Left kidney (tissue), 2 donors: ENCODE results near the gene TMCC2. TPM values are rescaled to one million over a fixed set of nuclear protein-coding genes. Genes with fewer than 3 reads are reported as not detected.
"Not testable (repeated sequence)": the region's sequence is repeated elsewhere in the genome, so short reads cannot be mapped to it uniquely, and the experiment has no call there.

Experiments used
- DNase-seq: peaks from one replicate; pipeline ENCODE4 v3.0.0-alpha.2; 2013
- polyA plus RNA-seq: library from polyadenylated mRNA; unstranded; fragments of 120-200 nt; gene quantifications from one replicate; pipeline ENCODE4 v1.2.1, GENCODE V29; 2013; ENCODE audit not compliant: insufficient read length

TMCC2 gene
- polyA plus RNA-seq, 1 donor: 6.3 TPM

DNA sequence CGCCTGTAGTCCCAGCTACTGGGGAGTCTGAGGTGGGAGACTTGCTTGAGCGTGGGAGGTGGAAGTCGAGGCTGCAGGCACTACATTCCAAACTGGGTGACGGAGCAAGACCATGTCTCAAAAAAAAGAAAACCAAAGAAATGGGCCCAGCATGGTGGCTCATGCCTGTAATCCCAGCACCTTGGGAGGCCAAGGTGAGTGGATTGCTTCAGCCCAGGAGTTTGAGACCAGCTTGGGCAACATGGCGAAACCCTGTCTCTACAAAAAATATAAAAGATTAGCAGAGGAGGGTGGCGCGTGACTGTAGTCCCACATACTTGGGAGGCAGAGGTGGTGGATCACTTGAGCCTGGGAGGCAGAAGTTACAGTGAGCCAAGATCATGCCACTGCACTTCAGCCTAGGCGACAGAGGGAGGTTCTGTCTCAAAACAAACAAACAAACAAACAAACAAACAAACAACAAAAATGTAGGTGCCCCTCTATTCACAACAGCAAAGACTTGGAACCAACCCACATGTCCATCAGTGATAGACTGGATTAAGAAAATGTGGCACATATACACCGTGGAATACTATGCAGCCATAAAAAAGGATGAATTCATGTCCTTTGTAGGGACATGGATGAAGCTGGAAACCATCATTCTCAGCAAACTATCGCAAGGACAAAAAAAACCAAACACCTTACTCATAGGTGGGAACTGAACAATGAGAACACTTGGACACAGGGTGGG lies 53.1 kb downstream of the TMCC2 start:
- not testable (repeated sequence) for DNase-seq

DNA sequence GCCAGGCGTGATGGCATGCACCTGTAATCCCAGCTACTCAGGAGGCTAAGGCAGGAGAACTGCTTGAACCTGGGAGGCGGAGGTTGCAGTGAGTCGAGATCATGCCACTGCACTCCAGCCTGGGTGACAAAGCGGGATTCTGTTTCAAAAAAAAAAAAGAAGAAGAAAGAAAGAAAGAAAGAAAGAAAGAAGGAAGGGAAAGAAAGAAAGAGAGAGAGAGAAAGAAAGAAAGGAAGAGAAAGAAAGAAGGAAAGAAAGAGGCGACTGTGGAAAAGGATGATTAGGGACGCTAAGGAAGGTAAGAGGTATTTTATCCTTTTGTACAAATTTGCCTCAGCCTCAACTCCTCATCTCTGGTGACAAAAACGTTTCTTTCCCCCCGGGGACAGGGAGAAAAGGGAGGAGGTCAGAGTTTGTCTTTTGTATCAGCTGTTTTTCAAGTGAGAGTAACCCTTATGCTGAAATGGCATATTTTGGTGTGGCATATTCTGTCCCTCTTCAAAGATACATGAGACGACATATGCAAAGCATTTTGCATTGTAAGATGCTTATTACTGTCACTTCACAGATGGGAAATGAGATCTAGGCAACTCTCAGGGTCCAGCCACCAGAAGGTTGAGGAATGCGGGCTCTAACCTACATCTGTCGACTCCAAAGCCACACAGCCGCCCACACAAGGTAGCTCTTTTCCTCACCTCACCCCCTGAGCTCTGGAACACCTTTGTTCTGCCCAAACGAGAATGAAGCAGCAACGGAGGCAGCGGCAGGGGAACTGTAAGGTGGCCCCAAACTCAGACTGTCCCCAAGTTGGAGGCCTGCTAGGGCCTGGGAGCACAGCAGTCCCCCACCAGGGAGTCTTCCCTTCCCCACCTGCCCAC lies 55.8 kb downstream of the TMCC2 start:
- DNase-seq: no peak

DNA sequence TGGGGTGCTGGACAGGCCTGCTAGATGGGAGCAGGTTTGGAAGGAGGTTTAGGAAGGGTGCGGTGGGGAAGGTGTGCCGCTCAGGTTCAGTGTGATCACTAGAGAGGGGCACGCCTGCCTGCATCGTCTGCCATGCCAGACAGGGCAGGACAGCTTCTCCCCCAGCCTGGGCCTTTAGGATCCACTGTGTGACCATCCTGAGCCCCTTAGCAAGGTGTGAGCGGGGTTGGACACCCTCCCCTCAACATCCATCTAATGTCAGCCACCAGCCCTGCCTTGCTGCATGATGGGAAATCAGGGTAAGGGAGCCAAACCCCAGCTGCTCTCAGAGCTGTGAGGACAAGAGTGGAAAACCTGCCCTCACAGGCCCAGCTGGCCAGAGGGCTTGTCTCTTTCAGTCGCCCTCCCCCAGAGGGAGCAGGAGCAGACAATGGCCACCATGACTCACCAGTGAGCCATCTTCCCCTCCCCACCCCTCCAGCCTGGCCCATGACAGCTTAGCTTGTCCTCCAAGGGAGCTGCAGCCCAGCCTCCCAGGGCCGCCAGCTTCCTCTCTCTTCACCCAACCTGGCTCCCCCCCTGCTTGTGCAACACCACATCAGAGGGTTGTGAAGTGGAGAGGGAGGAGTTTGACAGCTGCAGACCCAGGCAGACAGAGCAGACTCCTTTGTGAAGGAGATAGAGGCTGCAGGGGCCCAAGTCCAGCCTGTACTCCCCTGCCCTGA lies 56.8 kb downstream of the TMCC2 start:
- no peak for DNase-seq

DNA sequence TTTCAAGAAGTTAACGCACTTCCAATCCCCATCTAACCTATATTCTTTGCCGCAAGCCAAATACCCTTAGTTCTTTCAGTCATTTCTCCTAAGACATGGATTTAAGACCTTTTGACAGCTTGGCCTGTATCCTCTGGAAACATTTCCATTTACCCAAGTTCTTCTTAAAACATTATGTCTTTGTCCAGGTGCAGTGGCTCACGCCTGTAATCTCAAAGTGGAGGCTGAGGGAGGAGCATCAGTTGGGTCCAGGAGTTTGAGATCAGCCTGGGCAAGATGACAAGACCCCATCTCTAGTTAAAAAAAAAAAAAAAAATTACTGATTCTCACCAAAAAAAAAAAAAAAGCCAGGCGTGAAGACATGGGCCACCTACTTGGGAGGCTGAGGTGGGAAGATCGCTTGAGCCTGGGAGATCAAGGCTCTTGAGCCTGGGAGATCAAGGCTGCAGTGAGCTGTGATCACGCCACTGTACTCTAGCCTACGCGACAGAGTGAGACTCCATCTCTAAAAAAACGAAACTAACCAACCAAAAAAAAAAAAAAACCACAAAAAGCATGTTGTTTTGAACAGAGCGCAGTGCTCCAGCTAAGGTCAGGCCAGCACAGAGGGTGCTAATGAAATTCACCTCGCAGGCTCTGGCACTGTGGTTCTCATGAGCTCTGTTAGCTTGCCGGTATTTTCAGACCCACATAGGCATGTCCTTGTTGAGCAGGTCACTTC lies 57.8 kb downstream of the TMCC2 start:
- no peak for DNase-seq

DNA sequence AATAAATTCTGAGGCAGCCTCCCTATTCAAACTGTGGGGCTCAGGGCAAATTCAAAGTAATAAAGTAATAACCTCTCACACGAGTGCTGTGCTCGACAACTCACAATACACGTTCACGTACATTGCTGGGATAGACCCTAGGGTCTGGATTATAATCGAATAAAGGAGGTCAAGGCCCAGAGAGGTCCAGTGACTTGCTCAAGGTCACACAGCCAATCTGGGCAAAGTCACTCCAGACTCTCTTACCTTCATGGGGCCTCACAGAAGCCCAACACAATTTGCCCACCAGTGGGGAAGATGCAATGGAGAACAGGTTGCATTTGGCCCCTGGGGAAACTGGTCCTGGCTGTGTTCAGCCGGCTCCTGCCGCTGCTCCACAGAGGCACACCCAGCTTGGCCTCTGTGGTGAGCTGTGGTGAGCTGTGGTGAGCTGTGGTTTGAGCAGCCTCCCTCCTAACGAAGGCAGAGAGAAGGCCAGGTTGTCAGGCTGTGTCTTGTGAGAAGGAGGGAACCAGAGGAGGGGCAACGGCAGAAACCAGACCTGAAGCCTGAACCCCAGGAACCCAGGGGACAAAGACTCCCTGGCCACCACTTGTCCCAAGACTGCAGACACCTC lies 58.7 kb downstream of the TMCC2 start:
- DNase-seq: no peak

DNA sequence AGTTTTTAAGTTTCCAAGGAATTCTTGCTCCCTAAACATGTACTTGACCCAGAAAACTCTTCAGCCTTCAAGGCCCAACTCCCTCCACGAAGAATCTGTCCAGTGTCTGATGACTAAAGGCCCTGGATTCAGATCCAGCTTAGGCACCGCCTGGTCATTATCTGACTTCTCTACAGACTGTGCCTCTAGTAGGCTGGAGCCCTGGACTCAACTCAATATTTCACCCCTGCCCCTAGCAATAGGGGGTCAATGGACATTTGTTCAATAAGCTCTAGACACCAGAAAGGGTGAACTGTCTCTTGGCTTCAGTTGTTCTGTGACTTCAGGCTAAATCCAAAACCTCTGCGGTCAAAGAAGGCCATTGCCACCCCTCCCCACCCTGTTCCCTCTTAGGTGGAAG lies 59.3 kb downstream of the TMCC2 start:
- DNase-seq: no peak

DNA sequence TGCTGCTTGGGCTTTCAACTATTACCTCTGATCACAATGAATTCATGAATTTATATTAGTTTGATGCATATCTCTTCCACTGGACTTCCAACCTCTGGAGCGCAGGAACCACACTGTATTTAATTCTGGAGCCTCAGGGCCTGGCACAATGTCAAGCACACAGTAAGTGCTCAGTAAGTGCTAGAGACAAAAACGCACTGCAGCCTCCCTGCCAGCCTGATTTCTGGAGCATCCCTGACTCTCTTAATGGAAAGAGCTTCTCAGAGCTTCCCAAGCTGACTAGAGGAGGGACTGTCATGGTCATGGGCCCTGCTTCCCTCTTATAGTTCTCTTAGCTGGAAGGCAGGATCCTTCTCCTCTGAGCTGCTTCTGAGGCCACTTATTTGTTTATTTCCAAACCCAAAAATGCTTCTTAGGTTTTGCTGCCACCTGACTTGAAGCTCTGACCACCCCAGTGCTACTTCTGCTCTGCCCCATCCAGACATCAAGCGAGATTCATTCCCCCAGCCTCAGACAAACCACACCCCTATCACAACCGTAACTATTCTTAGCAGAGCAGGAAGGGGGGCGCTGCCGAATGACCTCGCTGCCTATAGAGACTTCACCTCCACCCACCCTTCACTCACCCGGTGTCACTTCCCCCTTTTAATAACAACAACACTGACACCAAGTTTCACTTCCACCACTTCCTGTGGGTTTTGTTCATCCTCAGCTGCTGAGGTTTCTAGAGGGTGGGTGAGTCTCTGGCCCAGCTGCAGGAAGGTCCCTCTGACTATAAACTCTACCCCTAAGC lies 60.2 kb downstream of the TMCC2 start:
- no peak for DNase-seq

DNA sequence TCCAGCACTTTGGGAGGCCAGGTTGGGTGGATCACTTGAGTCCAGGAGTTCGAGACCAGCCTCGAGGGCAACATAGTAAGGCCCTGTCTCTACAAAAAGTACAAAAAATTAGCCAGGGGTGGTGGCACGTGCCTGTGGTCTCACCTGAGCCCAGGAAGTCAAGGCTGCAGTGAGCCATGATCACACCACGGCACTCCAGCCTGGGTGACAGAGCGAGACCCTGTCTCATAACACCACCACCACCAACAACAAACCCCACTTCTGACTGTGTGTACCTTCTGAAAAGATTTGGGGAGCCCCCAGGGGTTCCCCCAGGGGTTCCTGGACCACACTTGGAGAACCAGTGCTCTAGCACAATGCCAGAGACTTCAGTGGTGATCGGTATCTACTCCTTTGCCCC lies 63.9 kb downstream of the TMCC2 start:
- DNase-seq: no peak

DNA sequence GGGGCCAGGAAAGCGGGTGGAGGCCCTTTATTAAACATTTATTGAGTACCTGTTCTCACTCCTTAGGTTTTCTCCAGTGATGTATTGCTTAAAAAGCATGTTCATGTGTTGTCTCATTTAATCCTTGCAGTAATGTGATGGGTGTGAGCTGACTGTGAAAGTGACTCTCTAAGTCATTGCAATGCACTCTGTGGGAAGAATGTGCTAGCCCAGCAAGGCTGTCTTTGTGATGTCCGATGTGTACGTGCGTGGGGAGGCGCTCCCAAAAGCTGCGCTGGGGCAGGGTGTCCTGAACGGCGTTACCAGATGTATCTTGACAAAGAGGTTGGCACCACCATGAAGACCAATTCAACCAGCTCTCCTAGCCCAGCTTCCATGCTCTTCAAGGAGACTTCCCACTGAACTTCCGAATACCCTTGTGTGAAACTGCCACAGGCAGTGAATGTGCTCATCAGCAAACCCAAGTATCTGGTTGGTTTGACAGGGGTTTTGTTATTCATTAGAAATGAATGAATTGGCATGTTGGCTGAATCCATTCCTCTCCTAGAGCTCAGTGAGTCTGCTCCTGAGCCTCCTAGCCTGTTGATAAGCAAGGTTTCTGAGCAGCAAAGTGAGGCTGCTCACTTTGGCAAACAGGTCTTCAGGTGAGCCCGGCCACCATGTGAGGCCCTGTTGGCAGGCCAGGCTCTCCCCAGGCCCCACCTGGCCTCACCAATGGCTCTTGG lies 65.8 kb downstream of the TMCC2 start:
- no peak for DNase-seq

DNA sequence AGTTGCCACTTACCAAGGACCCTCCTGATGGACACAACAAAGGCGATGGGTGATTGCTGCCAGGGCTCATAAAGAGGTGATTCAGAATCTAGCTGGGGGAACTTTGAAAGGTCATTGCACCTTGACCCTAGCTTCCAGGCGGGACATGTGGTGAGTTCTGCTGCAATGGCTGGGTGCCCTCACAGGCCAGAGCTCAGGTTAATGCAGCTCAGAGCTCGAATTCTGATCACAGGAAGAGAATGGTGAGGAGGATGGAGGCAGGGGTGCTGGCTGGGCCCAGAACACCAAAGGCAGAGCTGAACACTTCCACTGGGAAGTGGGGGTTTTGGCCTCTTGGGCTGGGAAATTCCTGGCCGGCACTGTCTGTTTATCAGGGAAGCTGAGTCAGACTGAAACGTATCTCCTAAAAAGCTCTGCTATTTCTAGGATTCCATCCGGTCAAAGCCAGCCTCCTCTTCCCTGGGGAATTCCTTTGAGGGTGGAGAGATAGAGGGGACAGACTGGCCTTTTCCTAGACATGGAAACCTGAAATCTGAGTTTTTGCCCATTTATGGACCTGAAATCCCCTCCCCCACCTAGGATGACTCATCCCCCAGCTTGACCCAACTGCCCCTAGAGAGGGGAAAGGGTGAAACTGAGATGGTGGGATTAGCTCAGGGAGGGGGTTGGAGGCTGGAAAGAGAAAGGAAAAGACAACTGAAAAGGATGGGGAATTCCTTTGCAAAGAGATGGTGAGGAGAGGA lies 66.6 kb downstream of the TMCC2 start:
- no peak for DNase-seq

DNA sequence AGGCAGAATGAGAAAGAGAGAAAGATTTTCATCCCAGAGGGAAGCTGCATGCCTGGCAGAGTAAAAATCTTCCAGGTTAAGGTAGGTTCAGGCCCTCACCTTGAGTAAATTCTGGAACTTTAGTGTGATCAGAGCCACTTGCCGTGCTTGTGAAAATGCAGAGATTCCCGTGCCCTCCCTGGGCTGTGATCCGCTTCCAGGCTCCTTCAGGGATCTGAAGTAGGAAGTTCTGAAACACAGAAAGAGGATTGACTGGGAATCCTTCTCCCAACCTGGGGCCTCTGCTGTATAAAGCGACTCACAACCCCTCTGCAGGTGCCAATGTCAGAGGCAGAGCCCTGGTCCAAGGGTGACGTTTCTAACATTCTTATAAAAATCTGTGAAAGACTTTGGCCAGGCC lies 67.2 kb downstream of the TMCC2 start:
- no peak for DNase-seq

DNA sequence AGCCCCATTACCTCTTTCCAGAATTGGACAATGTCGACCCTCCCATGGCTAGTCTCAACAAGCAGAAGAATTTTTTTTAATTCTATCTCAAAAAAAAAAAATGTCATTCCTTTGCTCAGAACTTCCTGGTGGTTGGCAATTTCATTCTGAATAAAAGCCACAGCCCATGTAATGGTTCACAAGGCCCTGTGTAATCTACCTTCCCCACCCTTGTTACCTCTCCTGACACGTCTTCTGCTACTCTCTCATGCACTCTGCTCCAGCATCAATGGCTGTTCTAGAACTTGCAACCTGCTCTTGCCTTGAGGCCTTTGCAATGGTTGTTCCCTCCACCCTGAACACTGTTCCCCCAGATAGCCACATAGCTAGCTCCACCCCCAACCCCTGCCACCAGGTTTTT lies 68.4 kb downstream of the TMCC2 start:
- no peak for DNase-seq

DNA sequence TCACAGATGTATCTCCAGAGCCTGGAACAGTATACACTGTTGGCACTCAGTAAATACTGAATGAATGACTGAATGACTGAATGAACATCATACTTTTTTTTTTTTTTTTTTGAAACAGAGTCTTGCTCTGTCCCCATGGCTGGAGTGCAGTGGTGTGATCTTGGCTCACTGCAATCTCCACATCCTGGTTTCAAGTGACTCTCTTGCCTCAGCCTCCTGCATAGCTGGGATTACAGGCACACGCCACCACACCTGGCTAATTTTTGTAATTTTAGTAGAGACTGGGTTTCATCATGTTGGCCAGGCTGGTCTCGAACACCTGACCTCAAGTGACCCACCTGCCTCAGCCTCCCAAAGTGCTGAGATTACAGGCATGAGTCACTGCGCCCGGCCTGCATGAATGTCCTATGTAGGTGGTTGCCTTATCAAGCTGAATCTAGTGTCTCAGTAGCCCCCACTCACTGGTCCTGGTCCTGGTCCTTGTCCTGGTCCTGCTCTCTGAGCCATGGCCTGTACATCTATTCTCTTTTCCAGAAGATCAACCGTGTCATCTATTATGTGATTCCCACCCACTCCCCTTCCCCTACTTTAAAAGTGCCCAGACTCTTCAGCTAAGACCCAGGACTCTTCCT lies 69.9 kb downstream of the TMCC2 start:
- DNase-seq: not testable (repeated sequence)

DNA sequence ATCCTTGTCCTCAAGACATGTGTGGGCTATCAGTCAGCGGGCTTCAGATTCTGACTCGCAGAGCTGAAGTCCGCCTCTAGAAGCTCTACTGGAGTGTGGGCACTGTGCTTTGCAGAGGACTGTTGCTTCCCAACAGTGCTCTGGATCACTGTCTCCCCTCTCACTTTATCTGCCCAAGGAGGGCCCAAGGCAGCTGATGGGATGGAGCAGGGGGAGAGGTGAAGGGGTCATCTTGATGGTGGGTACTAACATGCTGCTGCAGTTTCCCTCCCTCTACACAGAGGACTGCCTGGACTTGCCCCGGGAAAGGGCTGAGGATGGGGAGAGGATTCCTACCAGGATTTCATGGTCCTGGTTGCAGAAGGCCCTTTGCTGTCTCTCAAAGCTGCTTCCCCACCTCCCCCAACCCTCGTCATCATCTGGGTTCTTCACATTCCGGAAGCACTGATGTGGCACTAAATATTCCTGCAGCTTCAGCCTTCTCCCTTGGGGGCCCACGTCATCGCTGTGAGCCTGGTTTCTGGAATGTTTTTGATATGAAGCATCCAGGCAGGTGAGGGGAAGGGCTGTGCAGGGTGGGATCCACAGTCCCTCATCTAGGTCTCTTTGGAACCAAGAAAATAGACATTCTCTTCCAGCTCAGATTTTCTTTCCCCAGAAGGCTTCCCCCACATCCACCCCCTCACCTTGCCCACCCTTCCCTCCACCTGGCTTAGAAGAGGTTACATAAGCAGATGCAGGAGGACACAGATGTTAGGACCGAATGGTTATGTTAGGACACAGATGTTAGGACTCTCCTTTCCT lies 70.6 kb downstream of the TMCC2 start:
- peak; percentile 88 for DNase-seq

DNA sequence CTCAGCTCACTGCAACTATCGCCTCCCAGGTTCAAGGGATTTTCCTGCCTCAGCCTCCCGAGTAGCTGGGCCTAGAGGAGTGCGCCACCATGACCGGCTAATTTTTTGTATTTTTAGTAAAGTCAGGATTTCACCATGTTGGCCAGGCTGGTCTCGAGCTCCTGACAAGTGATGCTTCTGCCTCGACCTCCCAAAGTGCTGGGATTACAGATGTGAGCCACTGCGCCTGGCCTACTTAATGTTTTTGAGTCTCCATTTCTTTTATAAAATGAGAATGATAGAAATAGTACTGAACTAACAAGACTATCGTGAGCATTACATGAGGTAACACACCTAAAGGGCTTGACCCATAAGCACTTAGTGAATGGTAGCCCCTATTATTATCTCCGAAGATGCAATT lies 72.4 kb downstream of the TMCC2 start:
- no peak for DNase-seq

DNA sequence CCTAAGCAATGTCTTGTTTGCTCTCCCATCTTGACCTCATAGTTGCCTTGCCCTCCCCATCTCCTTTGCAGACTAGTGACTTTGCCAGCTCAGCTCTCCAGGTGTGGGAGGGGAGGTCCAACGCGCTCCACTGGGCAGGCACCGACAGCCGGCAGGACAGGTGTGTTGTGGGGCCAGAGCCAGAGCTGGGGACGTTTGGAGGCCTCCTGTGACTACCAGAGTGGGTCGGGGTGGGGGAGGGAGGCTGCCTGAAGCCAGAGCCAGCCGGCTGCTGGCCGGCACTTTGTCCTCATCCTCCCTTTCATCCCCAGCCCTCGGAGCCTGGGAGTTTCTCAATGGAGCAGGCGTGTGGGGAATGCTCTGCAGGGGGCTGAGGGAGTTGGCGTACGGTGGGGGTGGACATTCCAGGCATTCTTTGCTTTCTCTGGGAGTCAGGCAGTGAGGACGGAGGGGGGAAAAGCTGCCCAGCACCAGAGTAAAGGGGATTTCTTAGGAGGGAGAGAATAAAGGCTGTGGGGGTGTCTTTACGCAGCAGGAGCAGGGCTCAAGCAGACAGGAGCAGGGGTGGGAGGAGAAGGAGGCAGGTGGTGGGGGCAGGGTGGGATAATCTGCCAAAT lies 73.6 kb downstream of the TMCC2 start:
- DNase-seq: peak; percentile 93

DNA sequence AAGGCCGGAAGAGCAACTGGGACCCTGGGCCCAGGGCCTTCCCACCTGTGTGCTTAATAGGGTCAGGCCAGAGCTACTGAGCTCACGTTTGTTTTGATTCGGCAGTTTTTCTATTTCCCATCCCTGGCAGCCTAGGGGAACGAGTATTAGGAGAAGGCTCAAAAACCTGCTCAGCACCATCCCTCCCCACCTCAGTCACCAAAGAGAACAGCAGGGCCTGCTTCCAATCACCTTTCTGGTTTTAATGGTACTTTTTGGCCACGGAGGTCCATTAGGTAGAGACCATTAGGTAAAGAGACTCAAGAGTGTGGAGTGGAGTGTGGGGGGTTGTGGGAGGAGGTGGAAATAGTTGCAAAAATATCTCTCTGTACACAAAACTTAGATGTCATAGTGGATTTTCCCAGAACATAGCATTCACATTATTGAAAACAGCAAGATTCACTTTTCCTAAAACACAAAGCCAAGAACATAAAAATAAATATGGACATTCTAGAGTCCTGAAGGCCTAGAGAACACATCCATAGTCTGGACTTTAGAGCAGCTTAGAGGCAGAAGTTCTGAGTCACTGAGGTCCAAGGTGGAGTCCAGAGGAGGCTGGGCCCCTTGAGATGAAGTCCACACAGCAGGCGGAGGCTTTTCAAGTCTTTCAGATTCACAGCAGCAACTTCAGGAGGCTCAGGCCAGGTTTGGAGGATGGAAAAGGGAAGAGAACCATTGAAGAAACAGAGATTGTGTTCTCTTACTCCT lies 74.3 kb downstream of the TMCC2 start:
- no peak for DNase-seq
